PC-9 (cell line): ENCODE measurements around the gene ERC1.
"Not testable (repeated sequence)": the region's sequence is repeated elsewhere in the genome, so short reads cannot be mapped to it uniquely, and the experiment has no call there.

ENCODE experiments used
- CTCF ChIP-seq: fragments of 200-600 bp; sonication (generic); conservative IDR thresholded peaks from 2 replicates; pipeline ENCODE4 v1.6.1; 2017; ENCODE audit warnings: mixed run types, antibody characterized with exemption, mild to moderate bottlenecking, moderate library complexity
- EZH2 ChIP-seq: fragments of 200-600 bp; sonication (generic); IDR thresholded peaks from 2 replicates; pipeline ENCODE4 v1.8.0; 2017; ENCODE audit warnings: antibody characterized with exemption, low read depth

- not testable (repeated sequence) for TF ChIP-seq CTCF, EZH2
Measured at GRCh38 chr12:1341270-1341669, 350.2 kb downstream of the ERC1 start.
